Measurements from ENCODE around the gene ESRRG.

- TF ChIP-seq POLR2A (IDR thresholded peaks at IDR 0.05) = no peak
- no peak for TF ChIP-seq CTCF (IDR thresholded peaks at IDR 0.05)
Measured at GRCh38 chr1:216523449-216524190, 199.6 kb downstream of the ESRRG start.
